Choroid plexus epithelial cell (primary cell): Measurements from ENCODE around the gene CTTN.

ENCODE experiments used
- DNase-seq: peaks from one replicate; pipeline ENCODE4 v3.0.0-alpha.2; 2010; ENCODE audit warnings: low read depth
- H3K4me3 ChIP-seq: 2 replicates; pipeline ENCODE4 v1.5.1; 2011; ENCODE audit warnings: low read depth, mild to moderate bottlenecking, control low read depth, low read length, moderate library complexity
- CTCF ChIP-seq: conservative IDR thresholded peaks from 2 replicates; pipeline ENCODE4 v1.5.1; 2011; ENCODE audit warnings: low read depth, mild to moderate bottlenecking, control low read depth, inconsistent platforms, low read length, moderate library complexity

The CTTN gene

GRCh38 chr11:70486026-70486415 is 87.7 kb downstream of the CTTN start:
- no peak for DNase-seq
- TF ChIP-seq CTCF, result no peak
- H3K4me3 ChIP-seq, result no peak overlapping the region
